ENCODE results near the gene TECTB.
A peak's percentile ranks its signal among the peaks of the same experiment; 100 is the strongest.

The TECTB gene

GRCh38 chr10:112311481-112311880 is 28.3 kb downstream of the TECTB start:
- no peak for DNase-seq

- DNase-seq: no peak
Observed at GRCh38 chr10:112313234-112313633, 30.0 kb downstream of the TECTB start.

GRCh38 chr10:112313911-112314310 is 30.7 kb downstream of the TECTB start:
- DNase-seq: no peak

DNA sequence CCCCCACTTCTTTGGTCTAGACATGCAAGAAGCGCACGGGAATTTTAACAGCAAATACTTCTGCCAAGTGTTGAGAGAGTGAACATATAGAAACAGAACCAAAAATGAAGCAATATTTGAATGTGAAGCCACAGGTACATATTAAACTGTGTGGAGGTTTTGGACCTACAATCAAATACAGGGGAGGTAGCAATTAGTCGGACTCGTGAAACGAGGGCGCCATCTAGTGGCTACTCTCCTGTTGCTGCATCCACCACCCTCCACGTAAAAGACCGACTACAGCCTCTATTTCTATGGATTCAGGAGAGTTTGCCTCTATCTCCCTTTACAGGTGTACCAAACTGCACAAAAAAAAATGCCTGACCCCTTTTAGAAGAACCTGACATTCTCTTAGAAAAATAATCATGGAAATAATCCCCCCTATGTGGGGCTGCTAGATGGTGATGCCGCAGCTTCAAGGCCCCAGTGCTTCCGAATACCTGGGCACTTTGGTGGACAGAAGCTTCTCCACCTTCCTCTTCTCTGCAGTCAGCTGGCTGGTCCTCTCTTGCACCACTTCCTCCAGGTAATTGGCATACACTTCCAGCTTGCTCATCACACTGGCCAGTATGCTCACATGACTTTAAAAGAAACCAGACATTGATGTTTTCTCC is 31.7 kb downstream of the TECTB start:
- peak; percentile 49 for DNase-seq

- no peak for DNase-seq
Observed at GRCh38 chr10:112327678-112328077, 44.5 kb downstream of the TECTB start.

GRCh38 chr10:112330162-112330561 is 47.0 kb downstream of the TECTB start:
- DNase-seq: no peak

- DNase-seq: no peak
Observed at GRCh38 chr10:112330607-112331160, 47.5 kb downstream of the TECTB start.

GRCh38 chr10:112332022-112332421 is 48.8 kb downstream of the TECTB start:
- DNase-seq: no peak

DNA sequence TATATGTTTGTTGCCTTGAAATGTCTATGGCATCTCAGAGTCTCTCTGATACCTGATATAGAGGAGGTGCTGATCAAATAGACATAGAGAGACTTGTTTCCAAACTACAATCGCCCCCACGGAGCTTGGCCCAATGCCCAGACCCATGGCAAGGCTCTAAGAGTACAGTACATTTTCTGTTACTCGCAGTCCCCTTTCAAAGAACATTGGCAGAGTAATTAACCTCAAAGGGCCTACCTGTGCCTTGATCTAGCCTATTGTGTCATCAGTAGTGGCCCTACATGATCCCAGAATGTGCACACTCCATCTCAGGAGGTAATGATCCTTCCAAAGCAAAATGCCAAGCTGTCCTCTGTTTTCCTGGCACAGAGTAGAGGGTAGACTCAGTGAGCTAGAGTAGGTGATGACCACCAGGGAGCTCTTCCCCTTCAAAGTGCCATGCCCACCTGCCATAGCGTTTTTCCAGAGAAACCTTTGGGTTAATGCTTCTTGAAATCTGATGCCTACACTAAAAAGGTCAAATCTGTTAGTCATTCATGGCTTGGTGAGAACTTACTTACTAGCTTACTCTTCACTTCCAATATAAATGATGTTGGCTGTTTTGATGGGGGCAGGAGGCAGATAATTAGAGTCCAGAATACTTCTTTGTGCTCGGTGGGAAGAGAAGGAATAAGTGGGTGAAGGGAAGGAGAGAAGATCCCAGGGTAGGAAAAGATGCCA is 49.5 kb downstream of the TECTB start:
- DNase-seq: no peak

- no peak for DNase-seq
Observed at GRCh38 chr10:112333452-112333851, 50.3 kb downstream of the TECTB start.

GRCh38 chr10:112335111-112335867 is 52.1 kb downstream of the TECTB start:
- DNase-seq: no peak

DNA sequence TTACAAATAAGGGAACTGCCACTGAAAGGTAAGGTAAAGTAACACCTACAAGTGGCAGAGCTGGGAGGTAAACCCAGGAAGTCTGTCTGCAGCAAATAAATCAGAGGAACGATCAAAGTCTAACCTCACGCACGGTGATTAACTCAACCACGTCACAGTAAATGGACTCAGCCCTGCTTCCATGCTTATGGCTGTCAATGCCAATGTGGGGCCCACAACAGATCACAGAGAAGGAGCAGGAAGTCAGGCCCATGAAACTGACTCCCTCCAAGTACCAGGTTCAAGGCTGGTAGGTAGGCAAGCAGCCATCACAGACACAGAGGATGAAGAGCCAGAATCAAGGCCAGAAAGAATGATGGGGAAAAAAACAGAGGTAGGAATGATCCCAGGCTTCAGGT is 52.7 kb downstream of the TECTB start:
- DNase-seq: no peak

GRCh38 chr10:112336556-112337201 is 53.5 kb downstream of the TECTB start:
- DNase-seq: no peak

- no peak for DNase-seq
Observed at GRCh38 chr10:112338957-112339356, 55.8 kb downstream of the TECTB start.

- DNase-seq: no peak
Observed at GRCh38 chr10:112340601-112341000, 57.4 kb downstream of the TECTB start.

- no peak for DNase-seq
Observed at GRCh38 chr10:112343056-112343806, 60.0 kb downstream of the TECTB start.

- no peak for DNase-seq
Observed at GRCh38 chr10:112344261-112344660, 61.1 kb downstream of the TECTB start.

- no peak for DNase-seq
Observed at GRCh38 chr10:112345202-112345601, 62.0 kb downstream of the TECTB start.

- DNase-seq: no peak
Observed at GRCh38 chr10:112345743-112346142, 62.5 kb downstream of the TECTB start.

- DNase-seq: no peak
Observed at GRCh38 chr10:112346774-112347173, 63.6 kb downstream of the TECTB start.

GRCh38 chr10:112347709-112348671 is 64.8 kb downstream of the TECTB start:
- no peak for DNase-seq
